ENCODE measurements around the gene DGKB.

DGKB gene

GRCh38 chr7:14184292-14184864 is 718.2 kb downstream of the DGKB start:
- no peak for DNase-seq

GRCh38 chr7:14179781-14180180 is 722.8 kb downstream of the DGKB start:
- no peak for DNase-seq

GRCh38 chr7:14177876-14178275 is 724.7 kb downstream of the DGKB start:
- DNase-seq: no peak

- no peak for DNase-seq
Measured at GRCh38 chr7:14170872-14171271, 731.7 kb downstream of the DGKB start.

GRCh38 chr7:14158111-14158510 is 744.4 kb downstream of the DGKB start:
- no peak for DNase-seq

GRCh38 chr7:14156436-14156835 is 746.1 kb downstream of the DGKB start:
- DNase-seq: no peak

- no peak for DNase-seq
Measured at GRCh38 chr7:14148974-14149373, 753.6 kb downstream of the DGKB start.

GRCh38 chr7:14147532-14147931 is 755.0 kb downstream of the DGKB start:
- no peak for DNase-seq

- DNase-seq: no peak
Measured at GRCh38 chr7:14144538-14144937, 758.0 kb downstream of the DGKB start.

- no peak for DNase-seq
Measured at GRCh38 chr7:14144109-14144508, 758.4 kb downstream of the DGKB start.

GRCh38 chr7:14137676-14138075 is 764.9 kb downstream of the DGKB start:
- DNase-seq: no peak

GRCh38 chr7:14133752-14134151 is 768.8 kb downstream of the DGKB start:
- DNase-seq: no peak

- no peak for DNase-seq
Measured at GRCh38 chr7:14125998-14126397, 776.6 kb downstream of the DGKB start.

GRCh38 chr7:14124716-14125115 is 777.8 kb downstream of the DGKB start:
- DNase-seq: no peak

GRCh38 chr7:14123923-14124322 is 778.6 kb downstream of the DGKB start:
- DNase-seq: no peak

GRCh38 chr7:14115701-14116100 is 786.9 kb downstream of the DGKB start:
- no peak for DNase-seq

- no peak for DNase-seq
Measured at GRCh38 chr7:14104861-14105260, 797.7 kb downstream of the DGKB start.

- DNase-seq: no peak
Measured at GRCh38 chr7:14096159-14096558, 806.4 kb downstream of the DGKB start.

GRCh38 chr7:14095233-14095950 is 807.2 kb downstream of the DGKB start:
- no peak for DNase-seq

All from NCI-H187 treated with DMSO at 0.1 percent for 48 hours (cell line).